ENCODE measurements around the gene SSC5D. TPM values are rescaled to one million over a fixed set of nuclear protein-coding genes. Genes with fewer than 3 reads are reported as not detected.

Gene SSC5D
- total RNA-seq, 1 experiment from 2014 or later, result 0.26 TPM

DNA sequence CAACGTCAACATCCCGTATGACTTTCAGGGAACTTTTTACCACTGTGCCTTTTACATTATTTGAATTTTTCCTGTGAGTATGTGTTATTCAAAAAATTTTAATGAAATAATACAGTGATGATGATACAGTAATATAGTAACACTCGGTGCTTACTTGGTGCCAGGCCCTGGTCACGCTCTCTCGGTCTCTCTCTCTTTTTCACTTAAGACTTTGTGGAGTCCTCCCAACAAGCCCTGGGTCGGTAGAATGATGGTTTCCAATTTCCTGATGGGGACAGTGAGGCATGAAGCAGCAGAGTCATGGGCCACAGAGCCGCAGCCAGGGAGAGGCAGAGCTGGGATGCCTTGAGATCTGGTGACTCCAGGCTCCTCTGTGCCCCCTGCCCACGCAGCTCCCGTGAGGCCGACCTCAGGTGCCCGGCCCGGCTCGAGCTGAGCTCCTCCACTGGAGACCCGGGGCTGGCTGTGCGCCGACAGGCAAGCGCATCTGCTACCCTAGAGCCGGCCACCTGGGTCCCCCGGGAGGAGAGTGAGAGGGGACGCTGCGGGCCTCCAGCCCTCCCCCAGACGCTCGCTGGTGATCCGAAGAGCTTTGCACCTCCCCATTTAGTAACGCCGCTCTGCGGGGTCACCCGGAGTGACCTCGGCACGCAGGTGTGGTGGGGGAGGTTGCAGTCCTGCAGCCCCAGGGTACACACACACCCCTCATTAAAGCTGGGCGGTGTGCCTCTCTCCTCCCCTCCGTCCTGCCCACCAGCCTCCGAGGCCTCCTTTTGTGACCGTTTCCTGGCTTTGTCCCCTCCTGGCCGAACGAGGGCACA is 61.5 kb downstream of the SSC5D start:
- TF ChIP-seq, protein P1, sequence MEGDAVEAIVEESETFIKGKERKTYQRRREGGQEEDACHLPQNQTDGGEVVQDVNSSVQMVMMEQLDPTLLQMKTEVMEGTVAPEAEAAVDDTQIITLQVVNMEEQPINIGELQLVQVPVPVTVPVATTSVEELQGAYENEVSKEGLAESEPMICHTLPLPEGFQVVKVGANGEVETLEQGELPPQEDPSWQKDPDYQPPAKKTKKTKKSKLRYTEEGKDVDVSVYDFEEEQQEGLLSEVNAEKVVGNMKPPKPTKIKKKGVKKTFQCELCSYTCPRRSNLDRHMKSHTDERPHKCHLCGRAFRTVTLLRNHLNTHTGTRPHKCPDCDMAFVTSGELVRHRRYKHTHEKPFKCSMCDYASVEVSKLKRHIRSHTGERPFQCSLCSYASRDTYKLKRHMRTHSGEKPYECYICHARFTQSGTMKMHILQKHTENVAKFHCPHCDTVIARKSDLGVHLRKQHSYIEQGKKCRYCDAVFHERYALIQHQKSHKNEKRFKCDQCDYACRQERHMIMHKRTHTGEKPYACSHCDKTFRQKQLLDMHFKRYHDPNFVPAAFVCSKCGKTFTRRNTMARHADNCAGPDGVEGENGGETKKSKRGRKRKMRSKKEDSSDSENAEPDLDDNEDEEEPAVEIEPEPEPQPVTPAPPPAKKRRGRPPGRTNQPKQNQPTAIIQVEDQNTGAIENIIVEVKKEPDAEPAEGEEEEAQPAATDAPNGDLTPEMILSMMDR (IDR thresholded peaks at IDR 0.05; ENCODE audit: unreplicated experiment), result no peak
- Mint-ChIP-seq H3K4me3 (ENCODE audit: low read depth, unreplicated experiment) (peak overlapping the region; percentile 65), H3K27ac (ENCODE audit: unreplicated experiment) (peak overlapping the region; percentile 94), H3K27me3 (ENCODE audit: unreplicated experiment) (peaks cover 13% of the 10 kb centered on the region), H3K4me1 (ENCODE audit: low read depth, unreplicated experiment) (peaks cover 69% of the 10 kb centered on the region), H3K36me3 (ENCODE audit: insufficient read depth, unreplicated experiment) (peaks cover 24% of the 10 kb centered on the region), H3K9me3 (ENCODE audit: low read depth, unreplicated experiment) (no peaks in the 10 kb centered on the region)
- intact Hi-C loops (cut with micrococcal nuclease; ENCODE audit: unreplicated experiment), result loop anchor here (2.0 to 5.0 kb wide), 4 partner anchors 33 to 402 kb away; partner anchors contain the start of genes FIZ1, TNNT1 and ZNF579
- DNase-seq, result peak; percentile 56
- BruUV-seq (replicated peaks), result TSS peak; percentile 86
- CTCF ChIA-PET, result interaction anchor here (0.7 to 1.5 kb wide), 2 partner anchors 50 to 56 kb away, joined by 3 to 4 read pairs; partner anchors contain the start of genes FIZ1 and ZNF865

DNA sequence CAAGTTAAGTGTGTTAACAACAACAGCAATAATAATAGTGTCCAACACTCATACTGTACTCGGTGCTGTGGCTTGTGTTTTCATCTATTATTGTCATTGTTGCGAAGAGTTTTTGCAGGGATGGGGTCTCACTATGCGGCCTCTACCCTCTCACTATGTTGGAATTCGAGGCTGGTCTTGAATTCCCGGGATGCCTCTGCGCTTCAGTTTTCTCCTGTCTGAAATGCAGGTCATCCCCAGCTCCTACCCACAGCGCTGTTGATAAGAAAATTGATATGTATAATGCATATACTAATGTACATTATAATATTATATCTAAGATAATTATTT is 62.0 kb downstream of the SSC5D start:
- intact Hi-C loops (cut with micrococcal nuclease; ENCODE audit: unreplicated experiment), result no loop called here
- H3K27me3 Mint-ChIP-seq (ENCODE audit: unreplicated experiment), result peaks cover 10% of the 10 kb centered on the region
- no peaks in the 10 kb centered on the region for H3K9me3 Mint-ChIP-seq (ENCODE audit: low read depth, unreplicated experiment)
- peak overlapping the region; percentile 94 for H3K27ac Mint-ChIP-seq (ENCODE audit: unreplicated experiment)
- no peak for DNase-seq
- no TSS peak for BruUV-seq (replicated peaks)
- H3K4me3 Mint-ChIP-seq (ENCODE audit: low read depth, unreplicated experiment), result peak overlapping the region; percentile 65
- TF ChIP-seq, protein P1 (IDR thresholded peaks at IDR 0.05; ENCODE audit: unreplicated experiment), result no peak
- H3K36me3 Mint-ChIP-seq (ENCODE audit: insufficient read depth, unreplicated experiment), result peaks cover 24% of the 10 kb centered on the region
- CTCF ChIA-PET, result interaction anchor here (0.7 to 1.5 kb wide), 2 partner anchors 49 to 55 kb away, joined by 3 to 4 read pairs; partner anchors contain the start of genes FIZ1 and ZNF865
- peaks cover 63% of the 10 kb centered on the region for H3K4me1 Mint-ChIP-seq (ENCODE audit: low read depth, unreplicated experiment)

DNA sequence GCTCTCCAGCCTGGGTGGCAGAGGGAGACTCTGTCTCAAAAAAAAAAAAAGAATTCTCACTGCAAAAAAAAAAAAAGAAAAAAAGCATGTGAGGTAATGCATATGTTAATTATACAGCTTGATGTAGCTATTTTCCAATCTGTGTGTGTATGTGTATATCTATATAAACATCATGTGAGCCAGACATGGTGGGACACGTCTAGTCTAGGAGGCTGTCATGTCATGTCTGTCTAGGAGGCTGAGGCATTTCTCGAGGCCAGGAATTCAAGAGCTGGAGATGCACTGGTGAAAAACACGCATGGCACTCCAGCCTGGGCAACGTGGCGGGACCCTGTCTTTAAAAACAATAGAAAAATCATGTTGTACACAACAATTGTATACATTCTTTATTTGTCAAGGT is 64.0 kb downstream of the SSC5D start:
- BruUV-seq (replicated peaks), result no TSS peak
- no peak overlapping the region for H3K4me3 Mint-ChIP-seq (ENCODE audit: low read depth, unreplicated experiment)
- H3K36me3 Mint-ChIP-seq (ENCODE audit: insufficient read depth, unreplicated experiment), result peaks cover 21% of the 10 kb centered on the region
- CTCF ChIA-PET, result interaction anchor here (0.6 to 1.3 kb wide), 4 partner anchors 47 to 781 kb away, joined by 3 to 5 read pairs (median 4); partner anchors contain the start of gene FIZ1
- DNase-seq, result no peak
- no peaks in the 10 kb centered on the region for H3K9me3 Mint-ChIP-seq (ENCODE audit: low read depth, unreplicated experiment)
- no peak overlapping the region for H3K27ac Mint-ChIP-seq (ENCODE audit: unreplicated experiment)
- no peaks in the 10 kb centered on the region for H3K27me3 Mint-ChIP-seq (ENCODE audit: unreplicated experiment)
- TF ChIP-seq, protein P1 (IDR thresholded peaks at IDR 0.05; ENCODE audit: unreplicated experiment), result no peak
- peaks cover 49% of the 10 kb centered on the region for H3K4me1 Mint-ChIP-seq (ENCODE audit: low read depth, unreplicated experiment)
- intact Hi-C loops (cut with micrococcal nuclease; ENCODE audit: unreplicated experiment), result no loop called here

DNA sequence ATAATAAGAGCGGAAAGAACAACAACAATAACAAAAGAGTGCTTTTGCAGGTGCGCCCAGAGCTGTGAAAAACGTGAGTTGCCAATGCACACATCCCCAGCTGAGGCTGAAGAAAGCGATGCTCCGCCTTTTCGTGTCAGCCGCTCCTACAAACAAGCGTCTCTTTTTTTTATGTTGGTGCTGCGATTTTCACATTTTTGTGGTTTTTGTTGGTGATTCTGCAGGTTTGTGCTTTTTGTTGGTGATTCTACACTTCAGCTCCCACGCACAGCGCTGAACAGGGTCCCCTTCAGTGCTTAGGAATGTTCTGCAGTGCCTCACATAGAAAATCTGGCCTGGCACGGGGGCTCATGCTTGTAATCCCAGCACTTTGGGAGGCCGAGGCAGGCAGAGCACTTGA is 64.4 kb downstream of the SSC5D start:
- no peaks in the 10 kb centered on the region for H3K27me3 Mint-ChIP-seq (ENCODE audit: unreplicated experiment)
- CTCF ChIA-PET, result interaction anchor here (0.6 to 1.3 kb wide), 6 partner anchors 11 to 781 kb away, joined by 3 to 5 read pairs (median 4); partner anchors contain the start of gene FIZ1
- H3K27ac Mint-ChIP-seq (ENCODE audit: unreplicated experiment), result no peak overlapping the region
- no peaks in the 10 kb centered on the region for H3K9me3 Mint-ChIP-seq (ENCODE audit: low read depth, unreplicated experiment)
- TF ChIP-seq, protein P1 (IDR thresholded peaks at IDR 0.05; ENCODE audit: unreplicated experiment), result no peak
- no TSS peak for BruUV-seq (replicated peaks)
- peaks cover 44% of the 10 kb centered on the region for H3K4me1 Mint-ChIP-seq (ENCODE audit: low read depth, unreplicated experiment)
- H3K36me3 Mint-ChIP-seq (ENCODE audit: insufficient read depth, unreplicated experiment), result peaks cover 17% of the 10 kb centered on the region
- peak overlapping the region; percentile 15 for H3K4me3 Mint-ChIP-seq (ENCODE audit: low read depth, unreplicated experiment)
- intact Hi-C loops (cut with micrococcal nuclease; ENCODE audit: unreplicated experiment), result no loop called here
- DNase-seq, result no peak

Data from Calu3 (cell line).